ENCODE measurements around the gene NBAS.

DNA sequence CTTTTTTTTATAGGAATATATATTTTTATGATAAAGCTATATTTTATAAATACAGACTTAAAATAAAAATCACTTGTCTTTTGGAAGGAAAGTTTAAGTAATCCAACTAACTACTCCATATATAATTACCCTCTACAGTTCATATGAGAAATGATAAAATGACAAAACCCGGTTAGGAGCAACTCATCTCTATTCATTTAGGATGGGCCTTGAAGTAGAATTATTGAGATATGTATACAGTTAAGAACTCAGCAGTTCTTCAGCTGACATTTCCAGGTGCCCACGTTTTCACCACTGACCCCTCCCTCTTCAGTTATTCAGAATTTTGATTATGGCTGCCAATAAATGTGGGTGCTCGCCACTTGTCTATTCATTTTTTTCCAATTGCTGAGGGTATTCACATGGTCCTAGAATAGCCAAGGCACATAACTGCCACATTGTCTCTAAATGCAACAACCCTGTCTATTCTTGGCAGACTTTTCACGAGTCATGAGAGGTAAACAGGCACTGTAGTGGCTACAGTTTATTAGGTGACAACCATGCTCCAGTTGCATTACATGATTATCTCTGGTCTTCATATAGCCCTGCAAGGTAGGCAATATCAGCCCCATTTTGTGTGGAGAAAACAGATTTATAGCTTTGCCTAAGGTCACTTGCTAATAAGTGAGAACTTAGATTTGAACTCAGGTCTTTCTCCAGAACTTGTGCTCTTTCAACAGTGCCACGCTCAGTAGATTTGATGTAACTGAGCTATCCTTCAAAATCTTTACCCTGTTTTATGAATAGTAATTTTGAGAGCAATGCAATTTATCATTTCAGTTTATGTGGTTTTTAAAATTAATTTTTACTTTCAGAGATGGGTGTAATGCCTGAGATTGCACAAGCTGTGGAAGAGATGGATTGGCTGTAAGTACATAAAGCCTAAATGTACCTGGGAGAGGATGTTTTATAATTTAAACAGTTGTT lies 33.4 kb upstream of the NBAS start:
- TF ChIP-seq CTCF (IDR thresholded peaks at IDR 0.05) = no peak
- TF ChIP-seq POLR2AphosphoS5 (IDR thresholded peaks at IDR 0.05; ENCODE audit: insufficient read depth in 1 of 2, low read depth in 1 of 2) = no peak
- TF ChIP-seq POLR2A (IDR thresholded peaks at IDR 0.05) = no peak
